ELR (cell line): Measurements from ENCODE around the gene ITGB6.

ENCODE experiments used
- DNase-seq: peaks from one replicate; pipeline ENCODE4 v3.0.0-alpha.2; 2015; ENCODE audit warnings: low read depth

Gene ITGB6

GRCh38 chr2:160087854-160088745 is 112.0 kb downstream of the ITGB6 start:
- DNase-seq, result peak; percentile 70

DNA sequence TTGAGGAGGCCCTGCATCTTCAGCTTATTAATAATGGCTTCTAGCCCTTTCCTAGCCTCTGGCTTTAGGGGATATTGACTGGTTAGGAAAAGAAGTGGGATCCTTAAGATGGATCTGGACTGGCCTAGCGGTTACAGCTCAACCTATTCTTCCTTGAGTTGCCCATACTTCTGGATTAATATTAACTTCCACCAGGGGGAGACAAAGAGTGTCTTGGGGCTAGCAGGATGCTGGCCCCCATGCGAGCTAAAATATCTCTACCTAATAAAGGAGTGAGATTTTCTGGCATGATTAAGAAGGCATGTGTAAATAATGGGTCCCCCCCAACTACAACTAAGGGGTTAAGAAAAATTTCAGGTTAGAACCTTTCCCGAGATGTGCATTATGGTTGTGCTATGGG is 114.4 kb downstream of the ITGB6 start:
- DNase-seq, result peak; percentile 33

DNA sequence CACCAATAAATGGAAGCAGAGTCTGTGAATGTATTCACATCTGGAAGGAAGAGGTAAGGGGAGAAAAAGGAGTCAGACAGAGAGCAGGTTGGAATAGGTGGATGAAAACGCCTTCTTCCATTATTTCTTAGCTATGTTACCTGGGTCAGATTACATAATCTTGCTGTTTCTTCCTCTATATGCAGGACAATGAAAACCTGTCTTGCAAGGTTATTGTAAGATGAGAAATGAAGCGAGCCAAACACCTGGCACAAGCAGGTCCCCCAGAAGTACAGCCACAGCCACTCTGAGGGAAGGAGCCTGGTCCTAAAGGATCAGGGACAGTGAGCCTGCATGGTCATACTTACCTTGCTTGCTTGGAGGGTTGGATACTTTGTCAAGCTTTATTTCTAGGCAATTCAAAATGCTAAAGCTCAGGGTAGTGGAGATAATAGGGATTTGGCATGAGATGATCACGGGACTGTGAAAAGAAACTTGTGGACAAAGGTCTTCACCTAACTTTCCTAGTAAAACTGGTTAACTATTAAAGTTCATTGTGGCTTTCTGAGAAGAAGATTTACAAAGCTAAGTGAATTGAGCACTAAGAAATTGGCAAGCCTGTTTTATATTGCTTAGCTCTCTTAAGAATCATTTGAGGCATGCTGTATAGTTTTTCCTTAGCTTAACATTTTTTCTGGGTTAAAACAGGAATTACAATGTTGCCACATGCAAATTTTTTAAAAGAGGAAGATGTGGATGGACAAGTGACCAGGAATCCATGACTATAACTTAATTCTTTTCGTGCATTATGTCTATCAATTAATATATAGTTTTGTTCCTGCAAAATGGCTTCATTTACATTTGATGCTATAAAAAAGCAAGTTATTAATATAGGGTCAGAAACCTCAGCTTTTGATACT is 121.9 kb downstream of the ITGB6 start:
- DNase-seq, result no peak

DNA sequence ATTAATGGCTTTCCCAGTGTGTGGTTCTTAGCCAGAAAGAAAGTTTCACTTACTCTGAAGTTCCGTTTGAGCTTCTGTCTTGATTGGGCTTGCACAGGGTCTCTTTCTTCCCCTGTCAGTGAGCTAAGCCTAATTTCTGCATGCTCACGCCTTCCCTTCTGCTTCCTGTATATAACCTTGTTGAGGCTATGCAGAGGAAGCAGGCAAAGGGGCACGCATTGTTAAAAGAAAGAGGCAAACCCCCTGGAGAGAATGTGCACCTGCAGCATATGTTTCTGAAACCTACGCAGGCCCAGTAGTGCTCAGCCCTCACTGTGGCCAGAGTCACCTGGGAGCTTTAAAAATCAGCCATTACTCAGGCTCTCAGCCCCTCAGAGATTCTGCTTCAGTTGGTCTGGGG is 123.2 kb downstream of the ITGB6 start:
- no peak for DNase-seq

GRCh38 chr2:160076241-160076640 is 123.8 kb downstream of the ITGB6 start:
- no peak for DNase-seq

- peak; percentile 90 for DNase-seq
Measured at GRCh38 chr2:160075171-160075570, 124.9 kb downstream of the ITGB6 start.

- no peak for DNase-seq
Measured at GRCh38 chr2:160073284-160073888, 126.7 kb downstream of the ITGB6 start.

GRCh38 chr2:160068906-160069305 is 131.2 kb downstream of the ITGB6 start:
- DNase-seq, result no peak

DNA sequence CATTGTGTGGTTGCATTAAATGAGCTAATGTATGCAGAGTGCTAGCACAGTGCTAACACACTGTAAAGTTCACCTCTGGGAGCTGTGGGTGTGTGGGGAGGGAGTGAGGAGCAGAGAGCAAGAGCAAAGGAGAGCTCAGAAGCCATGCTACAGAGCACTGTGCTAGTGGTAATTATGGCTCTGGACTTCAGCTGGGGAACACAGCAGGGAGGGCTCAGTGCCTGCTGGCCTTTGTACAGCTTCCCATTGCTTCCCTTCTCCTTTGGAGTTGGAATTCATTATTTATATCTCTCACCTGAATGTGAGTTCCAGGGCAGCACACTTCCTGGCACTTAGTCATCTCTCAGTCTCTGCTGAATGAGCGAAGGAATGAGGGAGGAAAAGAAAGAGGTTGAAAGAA is 135.2 kb downstream of the ITGB6 start:
- DNase-seq, result no peak

DNA sequence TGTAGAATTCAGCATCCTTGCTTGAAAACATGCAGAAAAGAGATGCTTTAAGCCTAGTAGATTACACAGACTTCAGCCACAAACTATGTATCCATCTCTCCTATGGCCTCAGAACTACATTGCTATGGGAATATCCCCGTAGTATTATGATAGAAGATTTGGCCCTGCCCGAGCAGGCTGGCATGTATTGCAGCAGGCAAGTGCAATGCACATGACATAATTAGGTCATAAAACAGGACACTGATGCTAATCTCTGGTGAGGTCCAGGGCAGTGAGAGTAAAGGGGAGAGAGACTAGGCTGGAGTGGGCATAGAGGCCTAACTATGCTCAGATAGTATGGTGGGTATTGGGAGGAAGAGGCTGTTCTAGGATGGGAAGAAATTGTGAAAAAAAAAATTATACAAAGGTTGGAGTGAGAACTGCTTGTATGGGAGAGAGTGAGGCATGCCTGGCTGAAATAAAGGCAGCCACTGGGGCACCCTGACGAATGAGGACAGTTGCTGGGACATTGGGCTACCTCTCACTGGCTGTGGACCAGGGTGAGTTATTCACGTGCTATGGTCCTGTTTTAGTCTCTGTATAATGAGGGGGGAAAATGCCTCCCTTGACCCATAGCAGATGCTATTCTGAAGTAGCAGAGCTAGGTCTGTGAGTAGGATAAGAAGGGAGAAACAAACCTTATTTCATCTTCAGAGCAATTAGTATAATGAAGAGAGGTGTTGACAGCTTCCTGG is 136.0 kb downstream of the ITGB6 start:
- DNase-seq, result no peak

GRCh38 chr2:160063271-160063670 is 136.8 kb downstream of the ITGB6 start:
- DNase-seq, result peak; percentile 21

DNA sequence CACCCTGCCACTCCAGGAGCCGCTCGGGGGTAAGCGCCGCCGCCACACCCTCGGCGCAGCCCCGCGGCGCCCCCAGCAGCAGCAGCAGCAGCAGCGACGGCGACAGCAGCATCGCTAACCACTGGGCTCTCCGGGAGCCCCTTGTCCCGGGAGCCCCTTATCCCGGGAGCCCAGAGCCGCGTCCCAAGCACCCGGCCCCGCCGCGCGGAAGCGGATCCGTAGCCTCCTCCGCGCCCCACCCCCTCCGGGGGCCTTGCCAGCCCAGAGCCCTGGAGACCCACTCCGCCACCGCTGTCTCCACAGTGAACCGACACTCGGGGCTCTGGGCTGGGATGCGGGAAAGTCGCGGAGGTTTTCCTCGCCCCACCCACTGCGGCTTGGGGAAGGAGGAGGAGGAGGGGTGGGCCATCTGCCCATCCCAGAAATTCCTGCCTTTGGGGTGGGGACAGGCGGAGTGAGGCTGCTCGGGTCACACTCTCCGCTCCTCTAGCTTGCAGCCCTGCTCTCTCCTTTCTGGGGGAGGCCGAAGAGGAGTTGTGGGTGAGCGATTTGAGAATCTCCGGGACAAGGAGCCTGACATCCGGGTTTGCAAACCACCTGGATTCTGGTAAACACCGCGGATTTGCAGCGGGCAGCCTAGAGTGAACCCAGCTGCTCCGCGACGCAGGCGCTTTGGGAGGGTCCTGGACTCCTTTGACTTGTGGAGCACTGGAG is 137.6 kb downstream of the ITGB6 start, which contains the start of gene PLA2R1:
Gene PLA2R1, minus strand, starts transcription at position 324 of the 714 bp plus-strand sequence. Its CDS starts 212 bp downstream, at position 112.
- DNase-seq, result peak; percentile 49

DNA sequence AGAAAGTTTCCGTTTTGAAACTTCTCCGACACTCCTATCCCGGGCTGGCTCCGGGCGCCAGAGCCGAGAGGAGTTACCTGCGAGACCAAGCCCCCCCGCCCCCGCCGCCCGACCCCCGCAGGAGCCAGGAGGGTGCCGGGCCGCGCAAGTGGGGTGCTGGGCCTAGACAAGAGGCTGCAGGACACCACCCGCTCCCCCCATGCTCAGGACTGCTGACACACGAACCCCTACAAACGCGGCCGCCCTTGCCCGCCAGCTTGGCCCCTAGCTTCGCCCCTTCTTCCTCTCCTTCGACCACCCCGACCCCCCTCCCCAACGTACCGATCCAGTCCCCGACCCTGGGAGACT is 138.2 kb downstream of the ITGB6 start:
- no peak for DNase-seq

- no peak for DNase-seq
Measured at GRCh38 chr2:160061533-160061932, 138.5 kb downstream of the ITGB6 start.

DNA sequence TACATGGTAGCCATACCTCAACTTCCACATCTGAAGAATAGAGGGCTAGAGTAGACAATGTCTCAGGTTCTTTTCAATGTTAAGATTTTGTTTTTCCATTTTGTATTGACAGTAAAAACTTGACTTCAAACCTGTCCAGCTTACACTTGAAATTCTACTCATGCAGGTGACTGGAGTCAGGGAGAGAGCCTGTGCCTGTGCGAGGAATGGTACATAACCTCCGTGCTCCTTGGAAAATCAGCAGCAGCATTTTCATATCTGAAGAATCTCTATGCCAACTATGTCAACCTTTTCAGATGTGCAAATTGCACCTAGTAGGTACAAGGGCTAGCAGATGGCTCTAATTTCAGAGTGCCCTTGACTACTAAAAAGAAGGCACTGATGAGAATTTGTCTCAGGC is 139.8 kb downstream of the ITGB6 start:
- no peak for DNase-seq

DNA sequence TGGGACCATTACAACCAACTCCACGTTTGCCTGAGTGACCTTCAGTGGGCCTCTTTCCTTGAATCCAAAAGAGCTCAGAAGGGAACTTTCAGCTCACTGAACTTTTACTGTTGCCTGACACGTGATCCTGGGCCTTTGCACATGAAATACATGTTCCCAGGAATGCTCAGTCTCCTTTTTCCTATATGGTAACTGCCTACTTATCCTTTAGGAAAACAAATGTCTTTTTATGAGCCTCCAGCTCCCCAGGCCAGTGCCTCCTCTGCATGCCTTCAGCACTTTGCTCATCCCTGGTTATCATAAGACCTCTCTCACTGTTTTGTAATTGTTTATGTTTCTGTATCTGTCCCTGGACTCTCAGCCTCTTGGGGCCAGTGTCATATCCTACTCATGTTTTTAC is 142.7 kb downstream of the ITGB6 start:
- no peak for DNase-seq

GRCh38 chr2:160055726-160056108 is 144.4 kb downstream of the ITGB6 start:
- DNase-seq, result no peak

DNA sequence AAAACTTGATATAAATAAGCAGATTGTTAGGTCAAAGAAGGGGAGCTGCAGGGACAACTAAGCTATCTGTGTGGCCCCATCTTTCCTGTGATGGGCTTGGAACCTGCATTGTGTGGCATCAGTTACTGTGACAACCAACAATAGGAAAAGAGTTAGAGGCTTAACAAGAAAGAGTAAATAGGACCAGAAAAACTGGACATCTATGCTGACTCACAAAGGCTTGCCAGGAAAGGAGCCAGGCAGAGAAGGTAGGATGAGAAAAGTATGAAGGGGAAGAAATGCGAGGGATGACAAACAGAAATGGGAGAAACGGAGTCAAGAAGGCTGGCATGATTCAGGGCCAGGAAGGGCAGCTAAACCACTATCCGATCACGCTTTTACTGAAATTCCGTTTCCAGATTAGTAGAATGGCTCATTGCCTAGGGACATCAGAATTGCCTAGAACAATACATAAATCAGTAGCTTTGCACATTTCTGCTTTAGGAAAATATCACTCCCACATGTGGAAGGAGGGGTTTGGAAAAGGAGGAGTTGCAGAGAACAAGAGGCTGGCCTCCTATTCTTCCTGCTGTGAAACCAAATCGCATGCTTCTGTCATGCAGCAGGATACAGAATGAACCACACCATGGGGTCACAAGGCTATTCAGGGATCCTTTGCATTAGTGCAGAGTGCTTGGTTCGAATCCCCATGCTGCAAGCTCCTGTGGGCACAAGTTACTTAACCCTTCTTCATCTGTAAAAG is 144.9 kb downstream of the ITGB6 start:
- no peak for DNase-seq

DNA sequence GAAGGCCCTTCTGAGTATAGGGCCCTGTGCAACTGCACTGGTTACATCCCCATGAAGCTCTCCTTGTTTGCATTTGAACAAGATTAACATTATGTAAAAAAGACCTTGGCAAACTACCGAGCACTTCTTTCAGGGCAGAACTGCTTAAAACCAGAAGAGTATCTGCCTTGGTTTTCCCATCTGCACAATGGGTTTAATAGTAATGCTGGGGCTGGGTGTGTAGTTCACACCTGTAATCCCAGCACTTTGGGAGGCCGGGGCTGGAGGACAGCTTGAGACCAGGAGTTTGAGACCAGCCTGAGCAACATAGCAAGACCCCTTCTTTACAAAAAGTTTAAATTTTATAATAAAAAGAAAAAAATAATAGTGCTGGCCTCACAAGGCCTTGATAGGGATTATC is 146.1 kb downstream of the ITGB6 start:
- no peak for DNase-seq

DNA sequence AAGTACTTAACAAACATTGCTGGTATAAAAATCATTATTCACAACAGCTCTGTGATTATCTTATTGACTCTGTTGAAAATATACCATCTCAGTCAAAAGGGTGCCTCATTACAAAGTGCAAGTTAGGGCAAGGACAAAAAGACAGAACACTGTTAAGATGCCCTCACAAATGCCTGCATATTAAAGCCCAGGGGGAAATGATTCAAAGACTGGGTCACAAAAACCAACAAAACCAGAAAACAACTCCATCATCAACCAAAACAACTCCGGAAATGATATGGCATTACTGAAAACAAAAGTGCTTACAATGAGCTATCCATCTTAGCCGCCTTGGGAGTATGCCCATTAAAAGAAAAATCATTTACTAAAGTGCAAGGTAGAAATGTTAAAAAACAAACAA is 147.5 kb downstream of the ITGB6 start:
- DNase-seq, result no peak
